ENCODE results near the gene TTC7B.

Gene TTC7B

GRCh38 chr14:90487462-90487861 lies 328.8 kb downstream of the TTC7B start:
- DNase-seq (ENCODE audit: low read depth): no peak

- DNase-seq (ENCODE audit: low read depth): no peak
These were observed 329.2 kb downstream of the TTC7B start for GRCh38 chr14:90487031-90487430.

GRCh38 chr14:90484291-90484690 lies 331.9 kb downstream of the TTC7B start:
- DNase-seq (ENCODE audit: low read depth): no peak

- DNase-seq (ENCODE audit: low read depth): no peak
These were observed 332.7 kb downstream of the TTC7B start for GRCh38 chr14:90483571-90483974.

- no peak for DNase-seq (ENCODE audit: low read depth)
These were observed 333.1 kb downstream of the TTC7B start for GRCh38 chr14:90483117-90483516.

- no peak for DNase-seq (ENCODE audit: low read depth)
These were observed 340.9 kb downstream of the TTC7B start for GRCh38 chr14:90475298-90475697.

Data from stimulated activated CD8-positive, alpha-beta memory T cell treated with anti-CD3 and anti-CD28 coated beads, Interleukin-4, amount 100 ng/mL, for 24 hours (primary cell).